GM21717 (cell line): ENCODE data around the gene RAB20.

Experiments
- ATAC-seq: cut with Tn5 transposase; IDR thresholded peaks from one replicate; pipeline ENCODE4 v1.9.1; 2021; ENCODE audit warnings: mild to moderate bottlenecking, moderate library complexity; ENCODE audit not compliant: unreplicated experiment

The RAB20 gene

GRCh38 chr13:110531100-110531499 is 30.4 kb downstream of the RAB20 start:
- ATAC-seq = no peak

GRCh38 chr13:110529522-110530311 is 31.8 kb downstream of the RAB20 start:
- ATAC-seq = no peak

GRCh38 chr13:110528911-110529310 is 32.6 kb downstream of the RAB20 start:
- ATAC-seq = no peak

- no peak for ATAC-seq
Measured at GRCh38 chr13:110528371-110528770, 33.2 kb downstream of the RAB20 start.

- ATAC-seq = peak; percentile 86
Measured at GRCh38 chr13:110525328-110526319, 35.9 kb downstream of the RAB20 start.

GRCh38 chr13:110524541-110525257 is 36.8 kb downstream of the RAB20 start:
- ATAC-seq = no peak

- no peak for ATAC-seq
Measured at GRCh38 chr13:110523838-110524540, 37.5 kb downstream of the RAB20 start.

GRCh38 chr13:110523180-110523579 is 38.3 kb downstream of the RAB20 start:
- ATAC-seq = no peak

GRCh38 chr13:110522721-110523120 is 38.8 kb downstream of the RAB20 start:
- no peak for ATAC-seq

- no peak for ATAC-seq
Measured at GRCh38 chr13:110521946-110522345, 39.6 kb downstream of the RAB20 start.

- ATAC-seq = no peak
Measured at GRCh38 chr13:110521296-110521680, 40.2 kb downstream of the RAB20 start.

GRCh38 chr13:110520431-110521295 is 40.9 kb downstream of the RAB20 start:
- no peak for ATAC-seq

GRCh38 chr13:110519506-110519905 is 42.0 kb downstream of the RAB20 start:
- no peak for ATAC-seq

GRCh38 chr13:110519046-110519445 is 42.5 kb downstream of the RAB20 start:
- no peak for ATAC-seq

GRCh38 chr13:110518571-110518970 is 43.0 kb downstream of the RAB20 start:
- ATAC-seq = no peak

GRCh38 chr13:110518226-110518525 is 43.3 kb downstream of the RAB20 start:
- ATAC-seq = no peak

GRCh38 chr13:110517505-110518225 is 43.9 kb downstream of the RAB20 start:
- ATAC-seq = no peak

- no peak for ATAC-seq
Measured at GRCh38 chr13:110516500-110516899, 45.0 kb downstream of the RAB20 start.

GRCh38 chr13:110512198-110512740 is 49.3 kb downstream of the RAB20 start:
- no peak for ATAC-seq
